SK-N-SH treated with all-trans-retinoic acid at 6 μM for 48 hours (cell line): ENCODE data around the gene ARL10.

ENCODE experiments used
- ATAC-seq: fragments of 200-7000 bp; cut with Tn5 transposase; 3 replicates; pipeline ENCODE4 v1.9.1; 2020; ENCODE audit warnings: mild to moderate bottlenecking, moderate library complexity
- ARNTL ChIP-seq: fragments of 450-650 bp; formaldehyde crosslinking; IDR thresholded peaks from 2 replicates; pipeline ENCODE4 v1.5.0; 2020; ENCODE audit warnings: low read depth, mild to moderate bottlenecking, moderate library complexity, borderline replicate concordance
- BACH2 ChIP-seq: fragments of 250-450 bp; sonication (Bioruptor Pico); IDR thresholded peaks from 2 replicates; pipeline ENCODE4 v1.9.0; 2021; ENCODE audit warnings: mild to moderate bottlenecking, borderline replicate concordance
- CREB5 ChIP-seq: fragments of 250-450 bp; sonication (Bioruptor Pico); IDR thresholded peaks from 2 replicates; pipeline ENCODE4 v1.5.1; 2020; ENCODE audit warnings: low read depth, mild to moderate bottlenecking, moderate library complexity
- CSDC2 ChIP-seq: fragments of 250-450 bp; sonication (Bioruptor Pico); IDR thresholded peaks from 2 replicates; pipeline ENCODE4 v1.5.0; 2020; ENCODE audit warnings: mild to moderate bottlenecking, moderate library complexity
- CSRNP3 ChIP-seq: fragments of 250-450 bp; sonication (Bioruptor Pico); IDR thresholded peaks from 2 replicates; pipeline ENCODE4 v1.5.1; 2021; ENCODE audit warnings: mild to moderate bottlenecking, moderate library complexity
- ESRRG ChIP-seq: fragments of 250-450 bp; sonication (Bioruptor Pico); IDR thresholded peaks from 2 replicates; pipeline ENCODE4 v1.6.1; 2021; ENCODE audit warnings: mild to moderate bottlenecking
- GLIS3 ChIP-seq: fragments of 250-450 bp; sonication (Bioruptor Pico); IDR thresholded peaks from 2 replicates; pipeline ENCODE4 v1.5.0; 2020; ENCODE audit warnings: mild to moderate bottlenecking, moderate library complexity
- ISL1 ChIP-seq: fragments of 250-450 bp; sonication (Bioruptor Pico); IDR thresholded peaks from 2 replicates; pipeline ENCODE4 v2.1.2; 2022; ENCODE audit warnings: mild to moderate bottlenecking, moderate library complexity
- PATZ1 ChIP-seq: fragments of 250-450 bp; sonication (Bioruptor Pico); IDR thresholded peaks from 2 replicates; pipeline ENCODE4 v1.8.0; 2020; ENCODE audit warnings: mild to moderate bottlenecking, moderate library complexity, borderline replicate concordance
- POU6F1 ChIP-seq: fragments of 250-450 bp; sonication (Bioruptor Pico); IDR thresholded peaks from 2 replicates; pipeline ENCODE4 v1.8.0; 2021; ENCODE audit warnings: low read depth, mild to moderate bottlenecking, moderate library complexity, borderline replicate concordance
- PPARA ChIP-seq: fragments of 250-450 bp; sonication (Bioruptor Pico); IDR thresholded peaks from 2 replicates; pipeline ENCODE4 v1.5.0; 2020; ENCODE audit warnings: mild to moderate bottlenecking, borderline replicate concordance
- TCF4 ChIP-seq: fragments of 250-450 bp; sonication (Bioruptor Pico); IDR thresholded peaks from 2 replicates; pipeline ENCODE4 v1.8.0; 2021; ENCODE audit warnings: mild to moderate bottlenecking, moderate library complexity, borderline replicate concordance
- TSHZ2 ChIP-seq: fragments of 250-450 bp; sonication (Bioruptor Pico); IDR thresholded peaks from 2 replicates; pipeline ENCODE4 v1.5.0; 2020; ENCODE audit warnings: mild to moderate bottlenecking, moderate library complexity
- ZC3H10 ChIP-seq: fragments of 250-450 bp; sonication (Bioruptor Pico); IDR thresholded peaks from 2 replicates; pipeline ENCODE4 v1.5.1; 2021; ENCODE audit warnings: mild to moderate bottlenecking, moderate library complexity
- ZFP3 ChIP-seq: fragments of 250-450 bp; sonication (Bioruptor Pico); IDR thresholded peaks from 2 replicates; pipeline ENCODE4 v1.5.0; 2020; ENCODE audit warnings: mild to moderate bottlenecking, moderate library complexity
- ZFP30 ChIP-seq: fragments of 450-650 bp; formaldehyde crosslinking; IDR thresholded peaks from 2 replicates; pipeline ENCODE4 v1.5.0; 2022; ENCODE audit warnings: mild to moderate bottlenecking, moderate library complexity
- ZNF565 ChIP-seq: fragments of 450-650 bp; formaldehyde crosslinking; conservative IDR thresholded peaks from 2 replicates; pipeline ENCODE4 v1.5.0; 2020; ENCODE audit warnings: low read depth, mild to moderate bottlenecking, moderate library complexity
- ZNF70 ChIP-seq: fragments of 450-650 bp; formaldehyde crosslinking; IDR thresholded peaks from 2 replicates; pipeline ENCODE4 v1.5.0; 2020; ENCODE audit warnings: mild to moderate bottlenecking, moderate library complexity
- ZNF8 ChIP-seq: fragments of 450-650 bp; formaldehyde crosslinking; IDR thresholded peaks from 2 replicates; pipeline ENCODE4 v1.5.0; 2020; ENCODE audit warnings: mild to moderate bottlenecking, moderate library complexity

ARL10 gene

GRCh38 chr5:176319827-176320554, 45.3 kb upstream of the ARL10 start:
- 0 out of 3 replicates have a peak, but pooled peaks have one; percentile 25 for ATAC-seq
- TF ChIP-seq CREB5 (CRISPR knock-in tag) (no peak), CSRNP3 (no peak), BACH2 (CRISPR knock-in tag) (no peak), ZFP30 (CRISPR knock-in tag) (no peak), GLIS3 (CRISPR knock-in tag) (no peak), ZNF70 (CRISPR knock-in tag) (no peak)

- TF ChIP-seq PATZ1 (CRISPR knock-in tag) (no peak), TCF4 (CRISPR knock-in tag) (no peak), GLIS3 (CRISPR knock-in tag) (no peak), CREB5 (CRISPR knock-in tag) (no peak), TSHZ2 (no peak), ZC3H10 (CRISPR knock-in tag) (no peak), CSDC2 (no peak), ARNTL (no peak), ZNF565 (CRISPR knock-in tag) (no peak), CSRNP3 (no peak), ZNF8 (no peak), POU6F1 (CRISPR knock-in tag) (no peak), ESRRG (no peak), PPARA (no peak), ISL1 (no peak), ZFP30 (CRISPR knock-in tag) (no peak), ZNF70 (CRISPR knock-in tag) (no peak), ZFP3 (CRISPR knock-in tag) (no peak)
- no peak for ATAC-seq
Measured at GRCh38 chr5:176320577-176320976, 44.7 kb upstream of the ARL10 start.
